Subcutaneous abdominal adipose tissue (tissue), 5 donors: Measurements from ENCODE around the gene RBM19.

Experiments
- H3K27ac ChIP-seq: one replicate; pipeline ENCODE4 v1.7.0; 2013; ENCODE audit warnings: low read depth, mild to moderate bottlenecking, inconsistent platforms, low read length, moderate library complexity
- H3K27me3 ChIP-seq, 5 donors: one replicate each; pipeline ENCODE4 v1.7.0; 2013; ENCODE audit warnings: low read length in 5 of 5, inconsistent platforms in 1 of 5; ENCODE audit not compliant: control insufficient read depth in 5 of 5, insufficient read depth in 4 of 5
- H3K36me3 ChIP-seq, 5 donors: one replicate each; pipeline ENCODE4 v1.7.0; 2013; ENCODE audit warnings: low read length in 5 of 5; ENCODE audit not compliant: control insufficient read depth in 5 of 5, insufficient read depth in 5 of 5
- H3K4me1 ChIP-seq, 5 donors: one replicate each; pipeline ENCODE4 v1.7.0; 2013; ENCODE audit warnings: low read length in 5 of 5, mild to moderate bottlenecking in 3 of 5, moderate library complexity in 1 of 5; ENCODE audit not compliant: control insufficient read depth in 5 of 5, insufficient read depth in 5 of 5
- H3K4me3 ChIP-seq, 5 donors: one replicate each; pipeline ENCODE4 v1.7.0; 2013; ENCODE audit warnings: low read length in 5 of 5, low read depth in 1 of 5
- H3K9ac ChIP-seq, 5 donors: one replicate each; pipeline ENCODE4 v1.7.0; 2013; ENCODE audit warnings: low read length in 5 of 5, mild to moderate bottlenecking in 4 of 5, moderate library complexity in 3 of 5
- H3K9me3 ChIP-seq, 5 donors: one replicate each; pipeline ENCODE4 v1.7.0; 2013; ENCODE audit warnings: low read length in 5 of 5; ENCODE audit not compliant: control insufficient read depth in 5 of 5
- donor health status: healthy.
- donor health status: healthy.
- donor health status: healthy.
- donor health status: healthy.
- donor health status: healthy.

RBM19 gene

GRCh38 chr12:113853491-113853890 is 112.6 kb downstream of the RBM19 start:
- Histone ChIP-seq H3K27me3 (peaks cover 0 to 3% (median 0%) of the 10 kb centered on the region in 5 donors), H3K36me3 (peaks cover 0 to 52% (median 35%) of the 10 kb centered on the region in 5 donors), H3K4me3 (no peak overlapping the region), H3K9ac (no peak overlapping the region), H3K27ac (no peak overlapping the region), H3K4me1 (peaks cover 7 to 16% (median 14%) of the 10 kb centered on the region in 5 donors), H3K9me3 (no peaks in the 10 kb centered on the region)

GRCh38 chr12:113852695-113853490 is 113.2 kb downstream of the RBM19 start:
- H3K9ac ChIP-seq: no peak overlapping the region
- peaks cover 0 to 51% (median 29%) of the 10 kb centered on the region in 5 donors for H3K36me3 ChIP-seq
- H3K4me1 ChIP-seq: peaks cover 7 to 16% (median 14%) of the 10 kb centered on the region in 5 donors
- H3K4me3 ChIP-seq: no peak overlapping the region
- H3K27ac ChIP-seq: no peak overlapping the region
- H3K9me3 ChIP-seq: no peaks in the 10 kb centered on the region
- peaks cover 0 to 3% (median 0%) of the 10 kb centered on the region in 5 donors for H3K27me3 ChIP-seq

- Histone ChIP-seq H3K4me3 (no peak overlapping the region), H3K36me3 (peaks cover 0 to 47% (median 23%) of the 10 kb centered on the region in 5 donors), H3K27ac (no peak overlapping the region), H3K9ac (no peak overlapping the region), H3K27me3 (peaks cover 0 to 3% (median 0%) of the 10 kb centered on the region in 5 donors), H3K9me3 (no peaks in the 10 kb centered on the region), H3K4me1 (peaks cover 7 to 16% (median 14%) of the 10 kb centered on the region in 5 donors)
Measured at GRCh38 chr12:113852264-113852663, 113.9 kb downstream of the RBM19 start.

GRCh38 chr12:113850309-113851056 is 115.6 kb downstream of the RBM19 start:
- Histone ChIP-seq H3K9ac (peak overlapping the region in 1 of 5 donors; percentile 7), H3K36me3 (peaks cover 0 to 36% (median 15%) of the 10 kb centered on the region in 5 donors)

DNA sequence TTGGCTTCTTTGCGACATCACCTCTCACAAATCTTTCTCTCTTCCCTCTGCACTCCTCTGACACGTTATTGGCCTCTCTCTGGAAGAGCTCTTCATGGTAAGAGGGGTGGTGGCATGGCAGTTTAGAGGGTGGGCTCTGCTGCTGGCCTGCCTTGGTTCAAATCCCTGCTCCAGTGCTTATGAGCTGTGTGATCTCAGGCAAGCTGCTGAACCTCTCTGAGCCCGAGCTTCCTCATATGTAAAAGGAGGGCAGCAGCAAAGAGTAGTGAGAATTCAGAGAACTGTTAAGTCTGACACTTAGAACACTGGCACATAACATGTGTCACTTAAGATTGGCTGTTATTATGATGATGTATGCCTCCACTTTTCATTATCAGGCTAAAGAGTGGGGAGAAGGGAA is 118.3 kb downstream of the RBM19 start:
- Histone ChIP-seq H3K4me3 (no peak overlapping the region), H3K9ac (no peak overlapping the region), H3K27ac (no peak overlapping the region), H3K4me1 (peaks cover 7 to 16% (median 14%) of the 10 kb centered on the region in 5 donors), H3K9me3 (no peaks in the 10 kb centered on the region), H3K36me3 (peaks cover 0 to 48% (median 28%) of the 10 kb centered on the region in 5 donors), H3K27me3 (peaks cover 0 to 3% (median 0%) of the 10 kb centered on the region in 5 donors)

More at GRCh38 chr12:113850309-113851056, 115.6 kb downstream of the RBM19 start:
- Histone ChIP-seq H3K4me3 (no peak overlapping the region), H3K27ac (no peak overlapping the region), H3K9me3 (no peaks in the 10 kb centered on the region), H3K4me1 (peaks cover 7 to 16% (median 14%) of the 10 kb centered on the region in 5 donors), H3K27me3 (peaks cover 0 to 3% (median 0%) of the 10 kb centered on the region in 5 donors)

GRCh38 chr12:113846883-113847755 is 119.0 kb downstream of the RBM19 start:
- no peak overlapping the region for H3K9ac ChIP-seq
- H3K27ac ChIP-seq: no peak overlapping the region
- peaks cover 0 to 1% (median 0%) of the 10 kb centered on the region in 5 donors for H3K27me3 ChIP-seq
- H3K4me3 ChIP-seq: no peak overlapping the region
- H3K36me3 ChIP-seq: peaks cover 0 to 55% (median 28%) of the 10 kb centered on the region in 5 donors
- H3K4me1 ChIP-seq: peaks cover 7 to 16% (median 14%) of the 10 kb centered on the region in 5 donors
- no peaks in the 10 kb centered on the region for H3K9me3 ChIP-seq

DNA sequence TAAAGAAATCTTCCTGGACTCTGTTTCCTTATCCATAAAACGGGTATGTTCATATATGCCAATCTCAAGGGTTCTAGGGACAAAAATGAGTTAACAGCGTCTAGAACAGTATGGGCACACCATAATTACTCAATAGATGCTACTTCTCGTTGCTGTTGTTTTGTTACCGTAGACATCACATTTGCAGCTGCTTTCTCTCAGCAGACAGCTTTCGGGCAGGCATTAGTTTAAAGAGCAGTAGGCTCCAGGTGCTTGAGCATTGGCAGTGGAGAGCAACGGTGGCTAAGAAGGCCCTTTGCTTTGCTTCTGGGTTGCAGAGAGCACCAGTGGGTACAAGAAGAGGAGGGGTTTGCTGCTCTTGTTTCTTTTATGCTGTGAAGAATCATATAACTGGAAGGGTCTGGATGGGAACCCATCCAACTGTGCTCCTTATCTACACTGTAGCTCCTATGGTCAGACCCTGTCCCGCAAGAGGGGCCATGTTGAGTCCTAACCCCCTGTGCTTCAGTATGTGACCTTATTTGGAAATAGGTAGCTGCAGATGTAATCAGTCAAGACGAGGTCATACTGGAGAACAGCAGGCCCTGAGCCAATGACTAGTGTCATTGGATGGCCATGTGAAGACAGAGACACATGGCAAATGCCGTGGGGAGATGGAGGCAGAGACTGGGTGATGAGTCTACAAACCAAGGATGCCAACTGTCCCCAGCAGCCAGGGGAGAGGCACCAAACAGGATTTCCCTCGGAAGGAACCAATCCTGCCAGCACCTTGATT is 120.0 kb downstream of the RBM19 start:
- no peaks in the 10 kb centered on the region for H3K9me3 ChIP-seq
- H3K27me3 ChIP-seq: no peaks in the 10 kb centered on the region
- H3K27ac ChIP-seq: no peak overlapping the region
- no peak overlapping the region for H3K9ac ChIP-seq
- H3K36me3 ChIP-seq: peaks cover 0 to 58% (median 28%) of the 10 kb centered on the region in 5 donors
- no peak overlapping the region for H3K4me3 ChIP-seq
- peaks cover 7 to 15% (median 13%) of the 10 kb centered on the region in 5 donors for H3K4me1 ChIP-seq

DNA sequence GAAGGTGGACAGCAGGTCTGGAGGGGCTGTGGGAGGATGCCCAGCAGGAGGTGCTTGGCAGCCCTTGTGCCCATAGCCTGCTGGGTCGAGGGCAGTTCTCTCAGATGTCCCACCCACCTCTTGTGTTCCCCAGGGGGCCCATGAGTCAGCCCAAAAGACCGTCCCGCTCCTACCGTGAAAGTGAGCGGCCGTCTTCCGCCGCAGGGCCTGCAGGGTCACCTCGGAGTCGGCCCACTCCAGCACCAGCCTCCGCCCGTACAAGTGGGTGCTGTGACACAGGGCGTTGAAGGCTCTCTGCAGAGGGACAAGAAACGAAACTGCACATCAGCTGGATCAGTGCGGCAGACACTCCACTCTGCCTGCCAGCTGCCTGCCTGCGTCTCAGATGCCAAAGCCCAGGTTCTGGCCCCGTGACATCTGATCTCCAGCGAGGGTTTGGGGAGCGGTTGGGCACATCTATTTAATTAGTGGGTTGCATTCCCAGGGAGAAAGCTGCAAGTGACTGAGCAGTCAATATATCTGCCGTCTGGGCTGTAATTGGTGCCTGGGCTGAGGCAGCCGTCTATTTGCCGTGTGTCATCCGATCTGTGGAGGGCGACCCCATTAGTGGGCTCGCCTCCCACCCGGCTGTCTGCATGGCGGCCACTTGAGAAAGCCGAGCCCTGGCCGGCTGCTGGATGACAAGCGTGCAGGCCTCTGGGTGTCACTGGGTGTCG is 121.5 kb downstream of the RBM19 start:
- no peak overlapping the region for H3K9ac ChIP-seq
- H3K27ac ChIP-seq: no peak overlapping the region
- no peak overlapping the region for H3K4me3 ChIP-seq
- no peaks in the 10 kb centered on the region for H3K9me3 ChIP-seq
- peaks cover 0 to 72% (median 28%) of the 10 kb centered on the region in 5 donors for H3K36me3 ChIP-seq
- H3K4me1 ChIP-seq: peaks cover 0 to 1% (median 0%) of the 10 kb centered on the region in 5 donors
- H3K27me3 ChIP-seq: no peaks in the 10 kb centered on the region
